ENCODE results near the gene SEMA6A.

The SEMA6A gene, protein sequence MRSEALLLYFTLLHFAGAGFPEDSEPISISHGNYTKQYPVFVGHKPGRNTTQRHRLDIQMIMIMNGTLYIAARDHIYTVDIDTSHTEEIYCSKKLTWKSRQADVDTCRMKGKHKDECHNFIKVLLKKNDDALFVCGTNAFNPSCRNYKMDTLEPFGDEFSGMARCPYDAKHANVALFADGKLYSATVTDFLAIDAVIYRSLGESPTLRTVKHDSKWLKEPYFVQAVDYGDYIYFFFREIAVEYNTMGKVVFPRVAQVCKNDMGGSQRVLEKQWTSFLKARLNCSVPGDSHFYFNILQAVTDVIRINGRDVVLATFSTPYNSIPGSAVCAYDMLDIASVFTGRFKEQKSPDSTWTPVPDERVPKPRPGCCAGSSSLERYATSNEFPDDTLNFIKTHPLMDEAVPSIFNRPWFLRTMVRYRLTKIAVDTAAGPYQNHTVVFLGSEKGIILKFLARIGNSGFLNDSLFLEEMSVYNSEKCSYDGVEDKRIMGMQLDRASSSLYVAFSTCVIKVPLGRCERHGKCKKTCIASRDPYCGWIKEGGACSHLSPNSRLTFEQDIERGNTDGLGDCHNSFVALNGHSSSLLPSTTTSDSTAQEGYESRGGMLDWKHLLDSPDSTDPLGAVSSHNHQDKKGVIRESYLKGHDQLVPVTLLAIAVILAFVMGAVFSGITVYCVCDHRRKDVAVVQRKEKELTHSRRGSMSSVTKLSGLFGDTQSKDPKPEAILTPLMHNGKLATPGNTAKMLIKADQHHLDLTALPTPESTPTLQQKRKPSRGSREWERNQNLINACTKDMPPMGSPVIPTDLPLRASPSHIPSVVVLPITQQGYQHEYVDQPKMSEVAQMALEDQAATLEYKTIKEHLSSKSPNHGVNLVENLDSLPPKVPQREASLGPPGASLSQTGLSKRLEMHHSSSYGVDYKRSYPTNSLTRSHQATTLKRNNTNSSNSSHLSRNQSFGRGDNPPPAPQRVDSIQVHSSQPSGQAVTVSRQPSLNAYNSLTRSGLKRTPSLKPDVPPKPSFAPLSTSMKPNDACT

DNA sequence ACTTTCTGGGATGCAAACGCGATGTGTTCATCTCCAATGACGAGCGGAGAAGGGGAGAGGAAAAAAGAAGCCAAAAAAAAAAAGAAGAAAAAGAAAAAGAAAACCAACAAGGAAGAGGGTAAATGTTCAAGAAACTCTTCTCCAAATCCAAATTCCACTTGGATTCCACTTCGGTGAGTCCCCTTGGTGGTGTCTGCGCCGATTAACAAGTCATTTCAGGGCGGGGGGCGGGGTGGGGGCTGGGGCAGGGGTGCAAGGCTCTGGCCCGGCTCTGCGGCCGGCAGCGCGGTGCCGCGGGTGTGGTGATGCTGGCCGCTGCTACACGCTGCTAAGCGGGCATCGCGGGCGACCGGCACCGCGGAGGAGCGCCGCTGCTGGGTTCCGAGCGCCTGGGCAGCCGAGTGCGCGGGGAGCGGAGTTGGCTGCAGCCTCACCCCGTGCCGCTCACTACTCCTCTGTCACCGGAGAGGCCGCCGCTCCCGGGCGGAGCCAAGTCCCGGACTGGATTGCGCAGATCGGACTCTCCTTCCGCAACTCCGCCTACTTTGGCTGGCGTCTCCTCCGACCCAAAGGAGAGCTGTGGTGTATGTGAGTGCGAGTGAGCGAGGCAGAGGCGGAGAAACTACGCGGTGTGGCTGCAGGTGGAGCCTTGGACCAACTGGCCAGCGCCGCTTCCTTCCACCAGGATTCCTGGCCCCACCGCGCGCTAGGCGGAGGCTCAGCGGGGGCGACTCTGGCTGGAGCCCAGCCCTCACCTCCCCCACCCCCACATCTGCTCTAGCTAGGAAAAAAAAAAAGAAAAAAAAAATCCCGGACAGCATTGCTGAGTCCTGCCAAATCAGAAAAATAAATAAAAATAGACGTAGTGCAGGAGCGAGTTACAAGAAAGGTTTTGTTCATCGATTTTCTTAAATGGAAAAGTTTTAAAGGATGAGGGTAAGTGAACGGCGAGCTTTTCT lies at the start of gene SEMA6A:
Gene SEMA6A (minus strand): TSS at position 457 of the 959 bp plus-strand sequence. CDS start 69,879 bp downstream, outside the sequence.
- no peak for DNase-seq (ENCODE audit: low read depth in 2 of 2, low spot score in 1 of 2)

DNA sequence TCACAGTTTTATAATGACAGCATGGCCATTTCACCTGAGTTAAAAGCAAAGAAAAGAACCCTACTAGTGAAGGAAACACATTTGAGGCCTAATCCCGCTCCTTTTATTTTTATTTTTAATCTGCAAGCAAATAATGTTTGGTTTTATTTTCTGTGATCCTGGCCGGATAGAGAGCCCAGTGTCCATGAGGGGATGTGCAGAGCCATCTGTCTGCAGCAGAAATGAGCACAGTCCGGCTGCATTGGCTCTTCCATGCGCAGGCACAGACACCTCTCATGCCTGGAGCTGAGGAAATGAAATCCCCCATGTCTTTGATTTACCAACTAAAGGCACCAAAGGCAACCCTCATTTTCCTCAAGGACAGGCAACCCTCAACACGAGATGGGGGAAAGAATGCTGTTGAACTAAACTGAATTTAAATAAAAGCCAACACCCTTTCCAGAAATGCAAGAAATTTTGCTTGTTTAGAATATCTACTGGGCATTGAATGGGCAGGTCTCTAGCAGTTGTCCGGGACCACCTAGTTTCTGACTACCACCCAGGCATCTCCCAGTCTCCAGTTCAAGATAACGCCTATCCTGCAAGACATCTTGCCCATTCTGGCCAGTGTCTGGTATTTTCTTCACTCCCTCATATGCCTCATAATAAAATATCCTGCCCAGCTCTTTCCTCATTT lies 47.9 kb upstream of the SEMA6A start:
- DNase-seq (ENCODE audit: low read depth in 2 of 2, low spot score in 1 of 2) = no peak

DNA sequence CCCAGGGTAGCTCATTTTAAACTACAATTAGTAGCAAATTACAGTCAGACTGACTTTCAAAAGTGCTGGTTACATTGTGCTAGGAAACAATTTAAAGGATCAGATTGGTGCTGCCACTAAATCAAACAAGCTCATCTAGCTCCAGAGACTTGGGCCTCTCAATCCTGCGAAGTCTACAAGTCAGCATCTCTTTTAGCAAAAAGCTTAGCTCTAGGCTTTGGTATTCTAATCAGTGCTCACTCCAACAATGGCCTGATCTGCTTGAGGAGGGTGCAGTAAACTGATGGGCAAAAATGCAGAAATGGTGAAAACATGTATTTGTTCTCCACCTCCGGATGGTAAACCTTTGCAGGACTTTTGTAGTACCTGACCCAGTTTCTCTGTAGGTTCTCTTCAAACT lies 47.0 kb upstream of the SEMA6A start:
- no peak for DNase-seq (ENCODE audit: low read depth in 2 of 2, low spot score in 1 of 2)

DNA sequence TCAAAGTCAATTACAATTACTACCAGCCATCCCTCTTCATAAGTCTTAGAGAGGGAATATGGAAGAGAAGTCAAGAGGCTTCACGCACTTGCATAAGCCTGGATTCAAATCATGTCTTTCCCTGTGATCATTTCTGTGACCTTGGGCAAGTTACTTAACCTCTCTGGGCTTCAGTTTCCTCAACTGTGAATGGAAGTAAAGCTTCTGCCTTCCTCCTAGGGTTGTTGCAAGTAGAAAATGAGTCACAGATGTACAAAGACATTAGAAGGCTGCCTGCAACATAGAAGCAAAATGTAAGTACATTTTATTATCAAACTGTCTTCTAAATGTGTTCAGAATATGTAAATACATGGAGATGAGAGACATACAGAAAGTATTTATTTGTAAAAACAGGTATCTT lies 42.3 kb upstream of the SEMA6A start:
- no peak for DNase-seq (ENCODE audit: low read depth in 2 of 2, low spot score in 1 of 2)

DNA sequence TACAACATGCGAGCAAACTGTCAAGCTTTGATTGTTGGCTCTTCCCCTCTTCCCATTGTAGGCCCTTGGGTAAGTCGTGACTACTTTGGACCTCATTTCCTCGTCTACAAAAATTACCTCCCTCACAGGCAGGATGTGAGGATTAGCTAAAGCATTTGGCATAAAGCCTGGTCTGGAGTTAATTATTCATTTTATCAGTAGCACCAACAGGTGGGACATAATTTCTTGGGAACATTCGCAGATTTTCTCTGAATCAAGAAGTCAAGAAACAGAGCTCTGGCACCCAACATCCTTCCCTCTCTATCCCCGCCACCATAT lies 39.9 kb upstream of the SEMA6A start:
- no peak for DNase-seq (ENCODE audit: low read depth in 2 of 2, low spot score in 1 of 2)

DNA sequence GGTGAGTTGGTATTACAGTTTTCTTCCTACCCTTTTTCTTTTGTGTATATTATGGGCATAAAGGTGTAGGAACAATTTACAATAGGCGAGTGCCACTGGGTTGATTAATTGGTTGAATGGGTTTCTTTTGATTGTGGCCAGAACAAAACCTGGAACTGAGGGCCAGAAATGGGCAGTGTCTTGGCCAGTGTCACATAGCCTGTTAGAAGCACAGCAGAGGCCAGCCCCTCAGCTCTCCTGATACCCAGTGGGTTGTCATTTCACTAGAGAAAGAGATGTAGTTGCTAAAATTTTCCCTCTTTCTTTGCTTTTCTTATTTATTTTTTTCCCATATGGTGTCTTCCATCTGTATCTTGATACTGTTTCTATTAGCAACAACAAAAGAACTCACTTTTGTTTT lies 38.8 kb upstream of the SEMA6A start:
- no peak for DNase-seq (ENCODE audit: low read depth in 2 of 2, low spot score in 1 of 2)

DNA sequence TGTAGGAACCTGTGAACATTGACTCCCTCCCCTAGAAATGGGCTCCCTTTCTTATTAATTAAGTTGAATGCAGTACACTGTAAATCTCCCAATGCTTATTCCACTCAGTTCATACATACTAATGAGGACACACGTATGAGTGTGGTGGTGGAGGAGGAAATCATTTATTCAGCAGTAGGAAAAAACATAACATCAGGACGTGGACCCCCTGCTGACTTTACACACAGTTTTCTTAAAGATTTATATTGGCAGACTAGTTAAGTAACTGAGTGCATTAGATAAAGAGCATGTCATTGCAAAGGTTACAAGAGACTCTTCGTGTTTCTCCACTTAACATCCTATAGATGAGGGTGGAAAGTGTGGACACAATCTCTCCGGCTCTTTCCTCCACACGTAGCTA lies 37.8 kb upstream of the SEMA6A start:
- DNase-seq (ENCODE audit: low read depth in 2 of 2, low spot score in 1 of 2) = no peak

DNA sequence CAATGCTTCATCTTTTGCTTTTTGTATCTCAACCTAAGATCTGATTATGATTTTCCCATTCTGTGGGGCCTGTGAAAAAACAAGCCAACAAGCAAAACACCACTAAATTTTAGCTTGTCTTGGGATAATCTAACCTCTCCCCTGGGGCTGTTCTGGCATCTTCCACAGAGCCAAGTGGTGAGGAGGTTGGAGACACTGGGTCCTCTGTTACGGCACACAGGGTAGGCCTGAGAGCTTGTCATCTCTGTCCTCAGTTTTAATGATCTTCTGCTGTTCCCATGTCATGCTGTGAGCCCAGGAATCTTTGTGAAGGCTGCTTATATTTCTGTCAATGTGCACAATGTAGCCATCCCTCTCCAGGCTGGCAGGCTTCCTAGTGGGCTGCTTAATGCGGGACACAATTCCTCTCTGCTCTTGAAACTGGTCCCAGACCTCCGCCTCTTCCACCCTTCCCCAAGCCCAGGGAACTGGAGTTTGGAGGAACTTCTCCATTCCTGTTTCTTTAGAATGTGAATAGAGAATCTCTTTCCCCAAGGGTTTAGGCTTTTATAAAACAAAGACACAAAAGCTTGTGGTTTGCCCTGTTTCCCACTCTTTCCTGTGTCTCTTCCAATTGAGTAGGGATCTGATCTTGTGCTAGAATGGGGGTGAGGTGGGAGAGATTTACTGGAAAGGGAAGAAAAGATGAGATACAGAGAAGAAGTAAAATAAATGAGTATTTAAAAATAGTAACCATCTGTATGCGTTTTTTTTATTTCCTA lies 30.9 kb upstream of the SEMA6A start:
- no peak for DNase-seq (ENCODE audit: low read depth in 2 of 2, low spot score in 1 of 2)

DNA sequence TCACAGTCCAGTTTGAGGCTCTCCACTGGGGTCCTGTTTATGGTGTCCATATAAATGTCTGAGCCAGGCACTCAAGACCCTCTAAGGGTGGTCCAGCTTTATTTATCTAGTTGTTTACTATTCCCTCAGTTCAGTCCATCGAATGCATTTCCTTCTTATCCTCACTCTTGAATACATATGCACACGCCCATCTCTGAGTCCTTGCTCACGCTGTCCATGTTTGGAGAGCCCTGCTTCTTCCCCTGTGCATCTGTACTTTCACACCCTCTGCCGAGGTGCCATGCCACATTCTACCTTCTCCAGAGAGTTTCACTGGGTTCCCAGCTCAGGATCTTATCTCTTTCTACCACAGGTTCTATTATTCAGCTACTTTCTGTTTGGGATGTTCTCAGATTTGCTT lies 30.2 kb upstream of the SEMA6A start:
- DNase-seq (ENCODE audit: low read depth in 2 of 2, low spot score in 1 of 2) = no peak

DNA sequence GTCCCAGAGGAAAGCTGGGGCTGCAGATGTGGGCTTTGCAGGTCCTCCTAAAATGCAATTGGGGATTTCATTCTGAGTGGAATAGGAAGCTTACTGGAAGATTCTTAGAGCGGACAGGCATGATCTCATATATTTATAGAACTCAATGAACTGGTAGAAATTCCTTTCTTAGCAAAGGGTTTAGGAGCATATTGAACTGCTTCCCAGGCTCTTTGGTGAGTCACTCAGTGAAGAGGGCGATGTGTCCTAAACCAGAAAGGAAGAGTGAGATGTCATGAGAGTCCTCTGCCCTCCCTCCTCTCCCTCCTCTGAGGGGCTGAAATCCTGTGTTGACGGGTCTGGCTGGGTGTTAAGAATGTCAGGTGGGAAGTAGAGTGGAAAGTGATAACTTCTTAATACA lies 26.3 kb upstream of the SEMA6A start:
- no peak for DNase-seq (ENCODE audit: low read depth in 2 of 2, low spot score in 1 of 2)

DNA sequence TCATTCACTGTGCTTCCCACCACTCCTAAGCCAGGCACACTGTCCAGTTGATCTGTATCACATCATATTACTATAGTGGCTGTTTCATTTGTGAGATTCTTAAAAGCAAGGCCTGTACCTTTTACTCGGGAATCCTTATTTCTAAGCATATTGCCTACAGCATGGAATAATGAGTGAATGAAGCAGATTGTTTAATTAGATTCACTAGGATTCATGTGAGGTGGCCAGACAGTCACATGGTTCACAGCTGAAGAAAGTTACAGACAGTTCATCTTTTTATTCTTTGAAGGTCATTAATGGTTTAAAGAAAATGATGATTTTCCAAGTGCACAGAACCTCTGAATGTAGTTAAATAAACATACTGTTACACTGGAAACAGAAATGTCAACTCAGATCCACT lies 24.3 kb upstream of the SEMA6A start:
- no peak for DNase-seq (ENCODE audit: low read depth in 2 of 2, low spot score in 1 of 2)

DNA sequence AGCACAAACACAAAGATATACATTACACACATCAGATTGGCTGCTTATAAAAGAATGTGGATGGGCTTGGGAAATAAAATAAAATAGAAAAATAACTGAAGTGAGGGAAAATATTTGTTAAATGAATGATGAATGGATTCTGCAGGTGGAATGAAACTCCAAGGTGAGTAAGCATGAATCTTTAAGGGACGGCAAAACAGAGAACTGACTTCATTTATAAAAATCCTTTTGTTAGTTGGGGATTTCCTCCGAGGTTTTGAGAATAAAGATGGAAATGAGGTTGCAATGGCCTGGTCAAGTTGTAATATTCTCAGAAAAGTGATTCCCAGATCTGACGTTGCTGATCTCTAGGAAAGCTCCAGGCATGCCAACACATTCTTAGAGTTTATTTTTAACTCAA lies 20.9 kb upstream of the SEMA6A start:
- no peak for DNase-seq (ENCODE audit: low read depth in 2 of 2, low spot score in 1 of 2)

DNA sequence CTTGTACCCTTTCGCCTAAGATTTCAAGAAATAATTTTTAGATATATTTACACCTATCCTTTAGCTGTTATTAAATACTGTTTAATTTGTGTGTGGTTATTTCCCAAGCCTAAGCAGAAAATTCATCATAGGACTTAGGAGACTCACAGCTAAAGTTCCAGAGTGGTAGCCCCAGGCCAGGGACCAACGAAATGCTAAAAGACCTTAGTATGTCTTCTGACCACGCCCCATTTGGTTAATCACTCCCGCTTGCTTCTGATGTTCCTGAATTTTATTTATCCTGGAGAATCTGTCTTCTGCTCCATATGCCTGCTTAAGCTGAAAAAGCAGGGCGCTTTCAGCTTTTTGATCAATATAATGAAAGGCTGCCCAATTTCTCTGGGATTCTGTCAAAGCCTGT lies 18.7 kb upstream of the SEMA6A start:
- no peak for DNase-seq (ENCODE audit: low read depth in 2 of 2, low spot score in 1 of 2)

DNA sequence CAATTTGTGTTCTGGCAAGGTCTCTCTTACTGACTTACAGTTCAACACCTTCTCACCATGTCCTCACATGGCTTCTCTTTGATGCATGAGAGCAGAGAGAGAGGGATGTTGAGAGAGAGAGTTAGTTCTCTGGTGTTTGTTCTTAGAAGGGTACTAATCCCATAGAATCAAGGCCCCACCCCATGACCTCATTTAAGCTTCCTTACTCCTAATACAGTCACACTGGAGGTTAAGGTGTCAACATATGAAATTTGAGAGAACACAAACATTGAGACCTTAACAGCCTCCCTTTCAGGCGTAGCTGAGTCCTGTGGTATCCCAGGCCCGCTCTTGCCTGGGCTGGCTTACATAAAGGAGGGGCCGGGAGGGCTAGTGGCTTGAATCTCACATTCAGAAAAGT lies 10.6 kb upstream of the SEMA6A start:
- no peak for DNase-seq (ENCODE audit: low read depth in 2 of 2, low spot score in 1 of 2)

DNA sequence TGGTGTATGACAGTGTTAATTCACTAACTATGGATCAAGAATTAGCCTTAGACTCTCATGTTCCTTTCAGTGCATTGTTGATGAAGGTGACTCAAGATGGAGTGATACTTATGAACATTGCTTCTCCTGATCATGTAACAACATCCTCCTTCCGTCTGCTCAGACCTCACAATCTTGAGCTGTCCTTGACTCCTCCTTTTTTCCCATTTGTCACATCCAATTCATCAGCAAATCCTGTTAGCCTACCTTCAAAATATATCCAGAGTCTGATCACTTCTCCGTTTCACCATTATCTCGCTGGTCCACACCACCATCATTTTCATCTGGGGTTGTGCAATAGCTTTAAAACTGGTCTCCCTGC lies 9.2 kb upstream of the SEMA6A start:
- DNase-seq (ENCODE audit: low read depth in 2 of 2, low spot score in 1 of 2) = no peak

DNA sequence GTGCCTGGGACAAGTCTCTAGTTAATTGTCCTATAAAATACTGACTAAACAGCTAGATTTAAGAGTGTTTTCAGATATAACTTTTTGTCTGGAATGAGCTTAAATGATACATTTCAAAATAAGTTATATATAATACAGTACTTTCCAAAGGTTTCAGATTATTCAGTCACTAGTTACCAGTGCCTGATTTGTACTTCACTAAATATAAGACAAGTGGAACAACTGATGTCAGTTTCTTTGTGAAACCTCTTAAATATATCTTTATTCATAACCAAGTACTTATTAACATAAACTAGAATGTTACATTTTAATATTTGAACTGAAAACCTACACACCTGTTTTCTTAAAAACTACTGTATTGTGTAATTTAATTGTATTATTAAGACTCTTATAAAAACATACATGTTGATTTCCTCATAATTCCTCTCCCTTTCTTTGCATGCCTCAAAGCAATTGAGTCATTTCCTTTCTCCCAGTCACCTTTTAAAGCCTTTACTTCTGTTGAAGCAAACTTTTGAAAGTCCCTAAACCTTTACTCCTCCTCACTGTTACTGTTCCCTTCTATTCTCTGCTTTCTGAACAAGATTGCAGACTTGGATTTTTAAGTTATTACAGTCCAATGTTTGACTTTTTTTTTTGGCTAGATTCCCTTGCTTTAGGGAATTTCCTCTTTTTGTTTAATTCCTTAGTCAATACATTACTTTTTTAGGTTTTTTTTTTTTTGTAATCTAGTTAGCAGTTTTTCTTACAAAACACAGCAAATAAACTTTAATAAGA lies 8.7 kb upstream of the SEMA6A start:
- no peak for DNase-seq (ENCODE audit: low read depth in 2 of 2, low spot score in 1 of 2)

DNA sequence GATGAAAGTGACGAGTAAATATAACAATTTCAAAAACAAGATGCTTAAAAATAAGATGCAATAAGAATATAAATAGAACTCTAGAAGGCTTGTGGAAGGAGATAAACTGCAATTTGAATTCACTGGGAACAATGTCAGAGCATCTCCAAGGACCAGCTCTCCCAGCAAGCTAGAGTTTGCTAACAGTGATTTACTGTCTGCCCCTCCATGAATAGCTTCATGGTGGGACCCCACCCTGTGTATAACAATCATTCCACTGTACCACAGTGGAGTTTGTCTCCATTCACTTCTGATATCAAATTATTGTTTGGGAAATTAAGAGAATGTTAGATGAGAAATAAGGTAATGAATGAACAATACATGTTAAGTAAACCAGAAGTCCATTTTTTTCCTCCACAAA lies 7.3 kb upstream of the SEMA6A start:
- DNase-seq (ENCODE audit: low read depth in 2 of 2, low spot score in 1 of 2) = no peak

DNA sequence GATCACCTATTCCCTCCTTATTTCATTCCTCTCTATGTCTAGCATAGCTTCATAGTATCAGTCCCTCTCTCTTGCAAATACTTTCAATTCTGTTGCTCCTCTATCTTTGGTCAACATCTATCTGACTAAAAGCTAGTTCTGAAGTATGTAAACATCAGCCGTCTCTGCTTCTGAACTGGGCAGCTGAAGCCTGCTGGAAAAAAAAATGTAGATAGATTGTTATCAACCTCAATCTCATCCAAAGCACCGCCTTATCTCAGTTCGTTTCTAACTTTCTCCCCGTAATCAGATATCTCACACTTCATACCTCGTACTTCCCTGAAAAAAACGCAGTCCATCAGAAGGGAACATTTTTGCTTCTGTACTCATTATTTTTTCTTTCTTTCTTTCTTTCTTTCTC lies 4.5 kb upstream of the SEMA6A start:
- no peak for DNase-seq (ENCODE audit: low read depth in 2 of 2, low spot score in 1 of 2)

DNA sequence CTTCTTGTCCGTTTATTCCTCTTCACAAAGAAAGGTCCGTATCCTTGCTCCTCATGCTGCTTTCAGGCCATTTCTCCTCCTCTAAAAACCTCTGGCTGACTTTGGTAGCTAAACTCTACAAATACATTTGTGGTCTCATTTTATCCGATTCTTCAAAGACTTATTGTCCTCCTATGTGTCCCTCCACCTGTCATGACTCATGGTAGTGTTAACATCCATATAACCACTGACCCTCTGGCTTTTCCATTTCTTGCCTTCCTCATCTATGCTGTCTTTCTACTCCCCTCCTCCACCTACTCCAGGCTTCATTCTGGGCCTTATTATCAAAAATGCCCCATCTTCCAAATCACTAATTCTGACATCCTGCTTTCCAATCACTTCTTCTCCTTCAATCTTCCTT lies 4.1 kb upstream of the SEMA6A start:
- DNase-seq (ENCODE audit: low read depth in 2 of 2, low spot score in 1 of 2) = no peak
